Calu3 (cell line): Measurements from ENCODE around the gene TNFRSF18. TPM values are rescaled to one million over a fixed set of nuclear protein-coding genes. Genes with fewer than 3 reads are reported as not detected.

Experiments
- BruUV-seq: library from RNA; stranded (reverse); fragments of 400-500 nt; replicated peaks from 2 replicates; lab custom pipeline; 2021; lab: Mats Ljungman, UMichigan
- CTCF ChIA-PET: fragments of 300-600 bp; sonication (Branson Sonifier 250); formaldehyde crosslinking; loops from one replicate; lab custom pipeline; 2022; ENCODE audit warnings: antibody characterized with exemption; lab: Charles Lee
- DNase-seq: peaks from one replicate; pipeline ENCODE4 v3.0.0; 2022
- H3K27ac Mint-ChIP-seq: one replicate; pipeline ENCODE4 v1.8.0; 2022; ENCODE audit warnings: mixed read lengths; ENCODE audit not compliant: unreplicated experiment
- H3K27me3 Mint-ChIP-seq: one replicate; pipeline ENCODE4 v1.8.0; 2022; ENCODE audit warnings: mixed read lengths; ENCODE audit not compliant: unreplicated experiment
- H3K36me3 Mint-ChIP-seq: one replicate; pipeline ENCODE4 v1.8.0; 2022; ENCODE audit warnings: mild to moderate bottlenecking, moderate library complexity, mixed read lengths; ENCODE audit not compliant: insufficient read depth, unreplicated experiment
- H3K4me1 Mint-ChIP-seq: one replicate; pipeline ENCODE4 v1.8.0; 2022; ENCODE audit warnings: mild to moderate bottlenecking, low read depth, mixed read lengths; ENCODE audit not compliant: unreplicated experiment
- H3K4me3 Mint-ChIP-seq: one replicate; pipeline ENCODE4 v1.8.0; 2022; ENCODE audit warnings: mild to moderate bottlenecking, low read depth, moderate library complexity, mixed read lengths; ENCODE audit not compliant: unreplicated experiment
- H3K9me3 Mint-ChIP-seq: one replicate; pipeline ENCODE4 v1.8.0; 2022; ENCODE audit warnings: low read depth, mixed read lengths; ENCODE audit not compliant: unreplicated experiment
- intact Hi-C: fragments of 100-400 bp; cut with micrococcal nuclease; formaldehyde crosslinking; loops from one replicate; pipeline ENCODE4 v1.10.0; 2022; ENCODE audit not compliant: unreplicated experiment
- total RNA-seq: library from RNA; stranded (reverse); gene quantifications from 2 replicates; pipeline ENCODE4 v1.2.3, GENCODE V29; 2022
- TF ChIP-seq, protein P1 (sequence below): fragments of 200-600 bp; IDR thresholded peaks from one replicate; pipeline ENCODE4 v1.8.0; 2022; ENCODE audit warnings: antibody characterized with exemption; ENCODE audit not compliant: unreplicated experiment

Gene TNFRSF18
- total RNA-seq, 1 experiment from 2014 or later: not detected

DNA sequence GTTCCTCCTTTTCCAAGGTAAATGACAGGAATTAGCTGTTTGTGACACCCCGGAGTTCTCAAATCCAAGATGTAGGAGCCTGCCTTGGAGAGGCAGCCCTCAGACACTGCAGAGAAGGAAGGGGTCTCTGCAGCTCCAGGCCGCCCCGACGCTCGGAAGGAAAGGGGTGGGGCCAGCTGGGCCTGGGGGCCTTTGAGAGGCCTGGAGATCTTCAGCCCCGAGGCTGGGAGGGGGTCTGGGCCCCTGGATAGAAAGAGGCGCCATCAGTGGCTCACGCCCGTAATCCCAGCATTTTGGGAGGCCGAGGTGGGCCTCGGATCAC, 1.1 kb upstream of the TNFRSF18 start:
- intact Hi-C loops: no loop called here
- H3K36me3 Mint-ChIP-seq: no peaks in the 10 kb centered on the region
- no peak for DNase-seq
- peak overlapping the region; percentile 45 for H3K4me3 Mint-ChIP-seq
- TF ChIP-seq, protein P1, sequence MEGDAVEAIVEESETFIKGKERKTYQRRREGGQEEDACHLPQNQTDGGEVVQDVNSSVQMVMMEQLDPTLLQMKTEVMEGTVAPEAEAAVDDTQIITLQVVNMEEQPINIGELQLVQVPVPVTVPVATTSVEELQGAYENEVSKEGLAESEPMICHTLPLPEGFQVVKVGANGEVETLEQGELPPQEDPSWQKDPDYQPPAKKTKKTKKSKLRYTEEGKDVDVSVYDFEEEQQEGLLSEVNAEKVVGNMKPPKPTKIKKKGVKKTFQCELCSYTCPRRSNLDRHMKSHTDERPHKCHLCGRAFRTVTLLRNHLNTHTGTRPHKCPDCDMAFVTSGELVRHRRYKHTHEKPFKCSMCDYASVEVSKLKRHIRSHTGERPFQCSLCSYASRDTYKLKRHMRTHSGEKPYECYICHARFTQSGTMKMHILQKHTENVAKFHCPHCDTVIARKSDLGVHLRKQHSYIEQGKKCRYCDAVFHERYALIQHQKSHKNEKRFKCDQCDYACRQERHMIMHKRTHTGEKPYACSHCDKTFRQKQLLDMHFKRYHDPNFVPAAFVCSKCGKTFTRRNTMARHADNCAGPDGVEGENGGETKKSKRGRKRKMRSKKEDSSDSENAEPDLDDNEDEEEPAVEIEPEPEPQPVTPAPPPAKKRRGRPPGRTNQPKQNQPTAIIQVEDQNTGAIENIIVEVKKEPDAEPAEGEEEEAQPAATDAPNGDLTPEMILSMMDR: no peak
- no peaks in the 10 kb centered on the region for H3K9me3 Mint-ChIP-seq
- H3K27ac Mint-ChIP-seq: peak overlapping the region; percentile 81
- H3K27me3 Mint-ChIP-seq: peaks cover 25% of the 10 kb centered on the region
- H3K4me1 Mint-ChIP-seq: peaks cover 8% of the 10 kb centered on the region
- BruUV-seq: no TSS peak
- CTCF ChIA-PET: no interaction called here

DNA sequence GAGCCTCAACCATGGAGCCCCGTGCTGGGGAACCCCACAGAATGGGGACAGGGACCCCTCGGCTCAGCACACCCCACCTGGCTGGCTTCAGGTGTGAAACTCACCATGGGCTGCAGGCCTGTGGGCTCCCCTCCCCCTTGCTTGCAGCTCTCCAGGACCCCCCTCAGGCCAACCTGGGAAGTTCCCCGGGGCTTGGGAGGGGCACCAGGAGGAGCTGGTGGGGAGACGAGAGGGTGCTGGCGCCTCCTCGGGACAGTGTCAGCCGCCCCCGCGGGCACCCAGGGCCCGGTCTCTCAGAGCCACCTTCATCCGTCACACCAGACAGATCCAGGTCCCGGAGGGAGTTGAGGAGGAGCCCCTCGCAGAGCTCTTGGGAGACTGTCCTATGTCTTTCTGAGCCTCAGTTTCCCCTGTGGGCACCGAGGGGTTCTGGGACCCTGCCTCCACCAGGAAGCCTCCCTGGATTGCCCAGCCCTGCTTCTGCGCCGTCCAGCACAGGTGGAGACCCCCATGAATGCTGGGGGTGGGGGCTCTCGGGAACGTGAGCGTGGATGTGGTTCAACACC, 657 bp upstream of the TNFRSF18 start:
- CTCF ChIA-PET: no interaction called here
- no peak for DNase-seq
- no peaks in the 10 kb centered on the region for H3K9me3 Mint-ChIP-seq
- peaks cover 8% of the 10 kb centered on the region for H3K4me1 Mint-ChIP-seq
- BruUV-seq: no TSS peak
- TF ChIP-seq, protein P1: no peak
- H3K27me3 Mint-ChIP-seq: peaks cover 25% of the 10 kb centered on the region
- H3K27ac Mint-ChIP-seq: no peak overlapping the region
- intact Hi-C loops: no loop called here
- peak overlapping the region; percentile 45 for H3K4me3 Mint-ChIP-seq
- H3K36me3 Mint-ChIP-seq: no peaks in the 10 kb centered on the region

DNA sequence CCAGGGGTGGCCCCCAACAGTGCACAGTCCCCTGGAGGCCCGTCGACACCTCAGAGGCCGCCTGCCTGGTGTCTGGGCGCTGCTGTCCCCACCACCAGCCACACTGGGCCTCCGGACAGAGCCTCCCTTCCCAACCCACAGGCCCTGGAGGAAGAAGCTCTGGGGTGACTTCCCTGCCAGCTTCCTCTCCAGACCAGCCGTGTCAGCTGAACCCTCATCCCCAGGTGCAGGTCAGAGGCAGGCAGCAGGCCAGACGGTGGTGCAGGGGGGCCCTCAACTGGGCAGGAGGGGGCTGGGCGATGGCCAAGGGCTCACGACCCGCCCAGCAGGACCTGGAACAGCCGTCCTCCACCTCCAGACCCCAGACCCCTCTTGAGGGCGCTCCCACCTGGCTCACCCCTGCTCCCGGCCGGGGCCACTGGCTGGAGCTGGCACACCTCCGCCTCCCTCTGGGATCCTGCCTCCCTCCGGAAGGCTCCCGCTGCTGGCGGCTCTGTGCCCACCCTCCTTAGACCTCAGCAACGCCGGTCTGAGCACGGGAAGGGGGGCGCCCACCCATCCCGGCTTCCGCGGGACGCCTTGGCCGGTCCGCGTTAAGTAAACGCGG, 520 bp downstream of the TNFRSF18 start:
- intact Hi-C loops: no loop called here
- DNase-seq: no peak
- no peak overlapping the region for H3K27ac Mint-ChIP-seq
- no peaks in the 10 kb centered on the region for H3K9me3 Mint-ChIP-seq
- no peaks in the 10 kb centered on the region for H3K36me3 Mint-ChIP-seq
- H3K4me1 Mint-ChIP-seq: peaks cover 8% of the 10 kb centered on the region
- CTCF ChIA-PET: no interaction called here
- peaks cover 25% of the 10 kb centered on the region for H3K27me3 Mint-ChIP-seq
- TF ChIP-seq, protein P1: no peak
- no TSS peak for BruUV-seq
- peak overlapping the region; percentile 45 for H3K4me3 Mint-ChIP-seq

DNA sequence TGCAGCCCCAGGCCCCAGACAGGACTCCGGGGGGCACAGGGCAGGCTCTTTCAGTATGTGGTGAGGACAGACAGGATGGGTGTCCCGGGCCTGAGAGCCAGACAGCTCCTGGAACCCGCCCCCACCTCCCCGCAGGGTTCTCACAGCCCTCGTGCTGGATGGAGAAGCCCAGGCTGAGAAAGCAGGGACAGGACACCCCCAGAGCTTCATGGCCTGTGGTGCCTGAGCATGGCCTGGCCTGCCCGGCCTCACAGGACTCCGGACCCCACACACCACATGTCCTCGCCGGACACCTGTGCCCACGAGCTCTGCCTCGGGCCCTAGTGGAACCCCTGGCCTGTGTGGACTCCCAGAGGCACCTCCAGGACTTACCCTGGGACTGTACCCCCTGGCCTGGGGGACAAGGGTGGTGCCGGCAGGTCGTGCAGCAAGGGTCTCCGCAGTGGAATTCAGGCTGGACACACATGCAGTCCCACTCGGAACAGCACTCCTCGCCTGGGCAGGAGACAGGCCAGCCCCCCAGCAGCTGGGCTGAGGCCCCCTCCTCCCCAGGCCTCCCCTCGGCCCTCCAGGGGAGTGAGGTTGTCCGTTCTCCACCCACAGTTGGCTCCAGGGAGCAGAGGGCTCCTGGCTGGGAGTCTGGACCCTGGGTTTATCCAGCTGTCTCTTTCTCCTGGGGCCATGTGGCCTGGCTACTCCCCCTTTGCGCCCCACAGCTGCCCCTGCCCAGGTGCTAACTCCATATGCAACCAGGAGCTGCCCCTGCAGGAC, 1.2 kb downstream of the TNFRSF18 start:
- no peak for DNase-seq
- CTCF ChIA-PET: interaction anchor here (0.6 kb wide), 2 partner anchors 17 to 77 kb away, joined by 3 to 5 read pairs; no protein-coding TSS in a partner anchor
- Mint-ChIP-seq H3K36me3 (no peaks in the 10 kb centered on the region), H3K27ac (no peak overlapping the region), H3K27me3 (peaks cover 25% of the 10 kb centered on the region), H3K9me3 (no peaks in the 10 kb centered on the region), H3K4me1 (peaks cover 8% of the 10 kb centered on the region), H3K4me3 (no peak overlapping the region)
- intact Hi-C loops: no loop called here
- TF ChIP-seq, protein P1: no peak
- BruUV-seq: no TSS peak
